Spinal cord (tissue), 10 donors: ENCODE measurements around the gene SHKBP1. TPM values are rescaled to one million over a fixed set of nuclear protein-coding genes. Genes with fewer than 3 reads are reported as not detected.
"Not testable (repeated sequence)": the region's sequence is repeated elsewhere in the genome, so short reads cannot be mapped to it uniquely, and the experiment has no call there.

Source experiments
- DNase-seq, 6 donors: peaks; one replicate each; pipeline versions ENCODE4 v3.0.0 to v3.0.0-alpha.2; 2013 to 2015; ENCODE audit warnings: low spot score in 6 of 6, low read depth in 4 of 6
- H3K27ac ChIP-seq: one replicate; pipeline ENCODE4 v1.5.1; 2013; ENCODE audit warnings: low read depth, low read length, control low read depth
- H3K27me3 ChIP-seq: one replicate; pipeline ENCODE4 v1.6.1; 2013; ENCODE audit warnings: low read length; ENCODE audit not compliant: control insufficient read depth, insufficient read depth
- H3K36me3 ChIP-seq: one replicate; pipeline ENCODE4 v1.6.1; 2013; ENCODE audit warnings: low read length; ENCODE audit not compliant: control insufficient read depth, insufficient read depth
- H3K4me1 ChIP-seq: one replicate; pipeline ENCODE4 v1.6.1; 2013; ENCODE audit warnings: low read length; ENCODE audit not compliant: control insufficient read depth, insufficient read depth
- H3K4me3 ChIP-seq: one replicate; pipeline ENCODE4 v1.5.1; 2013; ENCODE audit warnings: low read depth, low read length, control low read depth
- H3K9me3 ChIP-seq: one replicate; pipeline ENCODE4 v1.6.1; 2013; ENCODE audit warnings: low read length; ENCODE audit not compliant: control insufficient read depth, insufficient read depth
- WGBS: methylation state at CpG from one replicate; pipeline ENCODE4 v1.1.5; 2013; ENCODE audit warnings: missing lambda C conversion rate; ENCODE audit not compliant: insufficient coverage; 5-methylcytosine and 5-hydroxymethylcytosine counted together
- polyA plus RNA-seq, 2 donors: library from polyadenylated mRNA; unstranded; fragments of 120-200 nt; gene quantifications; one replicate each; pipeline ENCODE4 v1.2.1, GENCODE V29; 2013; ENCODE audit not compliant: insufficient read length in 2 of 2
- total RNA-seq, 2 donors: library from RNA; depleted of rRNA in 1 of 2; stranded (reverse); fragments of 120-200 nt in 1 of 2; fragments of >200 nt in 1 of 2; gene quantifications; one replicate each; pipeline versions ENCODE4 v1.2.3 to v1.2.4, GENCODE V29; 2013 to 2014
- donor health status: healthy.

Gene SHKBP1
- total and polyA plus RNA-seq, 4 donors = 9.6 to 43.1 (median 24.4) TPM

DNA sequence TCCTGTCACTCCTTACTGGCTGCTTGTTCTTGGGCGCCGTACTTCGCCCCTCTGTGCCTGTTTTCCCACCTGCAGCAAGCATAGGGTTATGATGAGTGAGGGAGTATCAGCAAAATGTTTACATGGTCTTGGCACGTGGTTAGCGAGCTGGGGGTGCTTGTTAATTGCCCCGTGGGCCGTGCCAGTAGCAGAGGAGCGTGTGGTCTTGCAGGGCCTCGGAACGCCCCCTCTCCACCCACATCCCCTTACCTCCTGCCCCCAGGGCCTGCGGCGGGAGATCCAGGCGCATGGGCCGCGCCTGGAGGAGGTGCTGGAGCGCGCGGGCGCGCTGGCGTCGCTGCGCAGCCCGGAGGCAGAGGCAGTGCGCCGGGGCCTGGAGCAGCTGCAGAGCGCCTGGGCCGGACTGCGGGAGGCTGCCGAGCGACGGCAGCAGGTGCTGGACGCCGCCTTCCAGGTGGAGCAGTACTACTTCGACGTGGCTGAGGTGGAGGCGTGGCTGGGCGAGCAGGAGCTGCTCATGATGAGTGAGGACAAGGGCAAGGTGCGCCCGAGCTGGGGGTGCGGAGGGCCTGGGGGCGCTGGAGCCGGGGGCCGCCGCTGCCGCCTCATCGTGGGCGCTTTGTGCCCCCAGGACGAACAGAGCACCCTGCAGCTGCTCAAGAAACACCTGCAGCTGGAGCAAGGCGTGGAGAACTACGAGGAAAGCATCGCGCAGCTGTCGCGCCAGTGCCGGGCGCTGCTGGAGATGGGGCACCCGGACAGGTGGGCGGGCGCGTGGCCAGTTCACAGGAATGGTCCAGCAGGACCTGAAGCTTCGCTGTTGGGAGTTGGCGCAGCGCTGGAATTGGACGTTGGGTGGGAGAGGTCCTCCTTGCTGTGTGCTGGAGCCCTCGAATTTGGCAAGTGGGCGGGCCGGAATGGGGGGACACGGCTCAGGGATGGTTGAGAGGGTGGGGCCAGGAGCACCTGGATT is 22.5 kb upstream of the SHKBP1 start:
- H3K9me3 ChIP-seq = no peaks in the 10 kb centered on the region
- no peak overlapping the region for H3K4me3 ChIP-seq
- peaks cover 15% of the 10 kb centered on the region for H3K27me3 ChIP-seq
- 22% methylated on average over 65 of the region's 69 CpGs for WGBS
- H3K36me3 ChIP-seq = peaks cover 48% of the 10 kb centered on the region
- H3K4me1 ChIP-seq = no peaks in the 10 kb centered on the region
- no peak overlapping the region for H3K27ac ChIP-seq
- DNase-seq = no peak

GRCh38 chr19:40555978-40556689 is 20.5 kb upstream of the SHKBP1 start:
- Histone ChIP-seq H3K4me3 (no peak overlapping the region), H3K9me3 (no peaks in the 10 kb centered on the region), H3K27ac (no peak overlapping the region), H3K36me3 (peaks cover 47% of the 10 kb centered on the region), H3K4me1 (no peaks in the 10 kb centered on the region), H3K27me3 (peaks cover 12% of the 10 kb centered on the region)
- DNase-seq = no peak
- WGBS = 76% methylated on average over 14 of the region's 17 CpGs

DNA sequence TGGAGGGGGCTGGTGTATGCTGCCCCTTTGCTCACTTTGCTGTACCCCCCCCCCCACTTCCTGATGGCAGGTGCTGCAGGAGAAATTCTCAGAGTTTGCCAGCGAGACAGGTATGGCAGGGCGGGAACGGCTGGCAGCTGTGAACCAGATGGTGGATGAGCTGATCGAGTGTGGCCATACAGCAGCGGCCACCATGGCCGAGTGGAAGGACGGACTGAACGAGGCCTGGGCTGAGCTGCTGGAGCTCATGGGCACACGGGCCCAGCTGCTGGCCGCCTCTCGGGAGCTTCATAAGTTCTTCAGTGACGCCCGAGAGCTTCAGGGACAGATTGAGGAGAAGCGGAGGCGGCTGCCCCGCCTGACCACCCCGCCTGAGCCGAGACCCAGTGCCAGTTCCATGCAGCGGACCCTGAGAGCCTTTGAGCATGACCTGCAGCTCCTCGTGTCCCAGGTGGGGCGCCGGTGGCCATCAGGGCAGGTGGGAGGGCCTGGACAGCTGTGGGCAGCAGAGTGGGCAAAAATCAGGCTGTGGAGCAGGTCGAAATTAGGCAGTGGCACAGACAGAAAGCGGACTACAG is 19.6 kb upstream of the SHKBP1 start:
- H3K27ac ChIP-seq = no peak overlapping the region

DNA sequence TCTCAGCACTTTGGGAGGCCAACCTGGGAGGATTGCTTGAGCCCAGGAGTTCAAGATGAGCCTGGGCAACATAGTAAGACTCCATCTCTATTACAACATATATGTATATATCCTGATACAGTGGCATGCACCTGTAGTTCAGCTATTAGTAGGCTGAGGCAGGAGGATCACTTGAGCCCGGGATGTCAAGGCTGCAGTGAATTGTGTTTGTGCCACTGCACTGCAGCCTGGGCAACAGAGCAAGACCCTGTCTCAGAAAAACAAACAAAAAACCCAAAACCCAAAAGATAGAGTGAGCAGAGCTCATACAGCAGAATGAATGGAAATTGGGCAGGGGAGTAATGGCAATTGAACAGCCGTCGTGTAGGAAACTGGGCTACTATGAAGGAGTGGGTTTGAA is 17.3 kb upstream of the SHKBP1 start:
- Histone ChIP-seq H3K27me3 (peaks cover 5% of the 10 kb centered on the region), H3K27ac (no peak overlapping the region), H3K9me3 (no peaks in the 10 kb centered on the region), H3K36me3 (peaks cover 37% of the 10 kb centered on the region), H3K4me3 (no peak overlapping the region), H3K4me1 (no peaks in the 10 kb centered on the region)
- WGBS = no CpG with 5 or more reads among the region's 3 CpGs
- no peak for DNase-seq

More for the DNA sequence above, 19.6 kb upstream of the SHKBP1 start:
- H3K36me3 ChIP-seq = peaks cover 44% of the 10 kb centered on the region
- H3K27me3 ChIP-seq = peaks cover 12% of the 10 kb centered on the region
- H3K4me1 ChIP-seq = no peaks in the 10 kb centered on the region
- H3K9me3 ChIP-seq = no peaks in the 10 kb centered on the region
- no peak overlapping the region for H3K4me3 ChIP-seq
- WGBS = 83% methylated on average over 24 of the region's 24 CpGs
- DNase-seq = no peak

DNA sequence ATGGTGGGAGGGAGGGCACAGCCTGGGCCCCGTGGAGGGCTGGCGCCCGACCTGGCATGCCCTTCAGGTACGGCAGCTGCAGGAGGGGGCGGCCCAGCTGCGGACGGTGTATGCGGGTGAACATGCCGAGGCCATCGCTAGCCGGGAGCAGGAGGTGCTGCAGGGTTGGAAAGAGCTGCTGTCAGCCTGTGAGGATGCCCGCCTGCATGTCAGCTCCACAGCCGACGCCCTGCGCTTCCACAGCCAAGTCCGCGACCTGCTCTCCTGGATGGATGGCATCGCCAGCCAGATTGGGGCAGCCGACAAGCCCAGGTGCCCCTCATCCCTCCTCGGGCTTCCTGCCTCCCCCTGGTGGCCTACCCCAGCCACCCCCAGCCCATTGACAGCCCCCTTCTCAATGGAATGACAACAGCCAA is 16.6 kb upstream of the SHKBP1 start:
- 60% methylated on average over 20 of the region's 20 CpGs for WGBS

DNA sequence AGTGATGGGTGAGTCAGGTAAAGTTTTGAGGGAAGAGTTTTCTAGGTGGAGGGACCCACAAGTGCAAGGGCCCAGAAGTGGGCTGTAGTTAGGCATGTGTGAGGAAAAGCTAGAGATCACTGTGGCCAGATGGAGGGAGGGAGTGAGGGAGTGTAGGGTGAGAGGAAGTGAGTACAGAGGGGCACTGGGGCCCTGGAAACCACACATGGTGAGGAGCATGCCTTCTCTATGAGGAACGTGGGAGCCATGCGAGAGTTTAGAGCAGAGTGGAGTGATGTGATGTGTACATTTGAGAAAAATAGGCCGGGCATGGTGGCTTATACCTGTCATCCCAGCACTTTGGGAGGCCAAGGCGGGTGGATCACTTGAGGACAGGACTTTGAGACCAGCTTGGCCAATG is 14.7 kb upstream of the SHKBP1 start:
- H3K36me3 ChIP-seq = peaks cover 31% of the 10 kb centered on the region
- no peaks in the 10 kb centered on the region for H3K4me1 ChIP-seq
- DNase-seq = no peak
- H3K27ac ChIP-seq = no peak overlapping the region
- H3K9me3 ChIP-seq = no peaks in the 10 kb centered on the region
- peaks cover 9% of the 10 kb centered on the region for H3K27me3 ChIP-seq
- WGBS = 63% methylated on average over 4 of the region's 4 CpGs
- no peak overlapping the region for H3K4me3 ChIP-seq

More for the DNA sequence above, 16.6 kb upstream of the SHKBP1 start:
- DNase-seq = no peak
- Histone ChIP-seq H3K4me1 (no peaks in the 10 kb centered on the region), H3K4me3 (no peak overlapping the region), H3K9me3 (no peaks in the 10 kb centered on the region), H3K27ac (no peak overlapping the region), H3K36me3 (peaks cover 32% of the 10 kb centered on the region), H3K27me3 (peaks cover under 1% of the 10 kb centered on the region)

DNA sequence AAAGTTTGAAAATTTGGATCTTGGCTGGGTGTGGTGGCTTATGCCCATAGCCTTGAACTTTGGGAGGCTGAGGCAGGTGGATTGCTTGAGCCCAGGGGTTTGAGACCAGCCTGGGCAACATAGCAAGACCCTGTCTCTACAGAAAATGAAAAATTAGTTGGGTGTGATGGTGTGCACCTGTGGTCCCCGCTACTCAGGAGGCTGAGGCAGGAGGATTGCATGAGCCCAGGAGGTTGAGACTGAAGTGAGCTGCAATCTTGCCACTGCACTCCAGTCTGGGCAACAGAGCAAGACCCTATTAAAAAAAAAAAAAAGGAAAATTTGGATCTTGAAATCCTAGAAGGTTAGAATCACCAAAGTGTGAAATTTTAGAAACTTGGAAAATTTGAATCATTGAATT is 12.1 kb upstream of the SHKBP1 start:
- WGBS = 89% methylated on average over 1 of the region's 1 CpG
- H3K27me3 ChIP-seq = peaks cover 28% of the 10 kb centered on the region
- not testable (repeated sequence) for H3K27ac ChIP-seq, H3K9me3 ChIP-seq, DNase-seq, H3K4me1 ChIP-seq, H3K4me3 ChIP-seq
- H3K36me3 ChIP-seq = peaks cover 24% of the 10 kb centered on the region

DNA sequence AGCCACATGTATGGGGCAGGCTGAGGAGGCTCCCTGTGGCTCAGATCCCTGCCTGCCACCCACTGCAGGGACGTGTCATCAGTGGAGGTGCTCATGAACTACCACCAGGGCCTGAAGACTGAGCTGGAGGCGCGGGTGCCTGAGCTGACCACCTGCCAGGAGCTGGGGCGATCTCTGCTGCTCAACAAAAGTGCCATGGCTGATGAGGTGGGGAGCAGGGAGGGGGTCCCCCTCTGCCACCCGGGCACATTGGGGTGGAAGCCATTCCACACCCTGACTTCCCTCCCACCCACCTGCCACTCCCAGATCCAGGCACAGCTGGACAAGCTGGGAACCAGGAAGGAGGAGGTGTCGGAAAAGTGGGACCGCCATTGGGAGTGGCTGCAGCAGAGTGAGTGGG is 11.3 kb upstream of the SHKBP1 start:
- Histone ChIP-seq H3K9me3 (no peaks in the 10 kb centered on the region), H3K27ac (no peak overlapping the region), H3K27me3 (peaks cover 28% of the 10 kb centered on the region), H3K36me3 (peaks cover 18% of the 10 kb centered on the region), H3K4me3 (no peak overlapping the region), H3K4me1 (peaks cover 13% of the 10 kb centered on the region)
- DNase-seq = no peak
- 83% methylated on average over 6 of the region's 7 CpGs for WGBS

- peaks cover 12% of the 10 kb centered on the region for H3K36me3 ChIP-seq
- no peaks in the 10 kb centered on the region for H3K9me3 ChIP-seq
- DNase-seq = no peak
- H3K4me3 ChIP-seq = no peak overlapping the region
- peaks cover 28% of the 10 kb centered on the region for H3K27me3 ChIP-seq
- no peak overlapping the region for H3K27ac ChIP-seq
- peaks cover 13% of the 10 kb centered on the region for H3K4me1 ChIP-seq
- 61% methylated on average over 5 of the region's 14 CpGs for WGBS
These were observed 10.7 kb upstream of the SHKBP1 start for GRCh38 chr19:40565910-40566495.
